Skin of body (tissue), 2 donors: Measurements from ENCODE around the gene APBA2. TPM values are rescaled to one million over a fixed set of nuclear protein-coding genes. Genes with fewer than 3 reads are reported as not detected.
"Not testable (repeated sequence)": the region's sequence is repeated elsewhere in the genome, so short reads cannot be mapped to it uniquely, and the experiment has no call there.

ENCODE experiments used
- DNase-seq: peaks from one replicate; lab custom pipeline; 2025; lab: John Stamatoyannopoulos, UW
- total RNA-seq: library from RNA; depleted of rRNA; stranded (reverse); fragments of >200 nt; gene quantifications from one replicate; pipeline ENCODE4 v1.2.3, GENCODE V29; 2014

Gene APBA2
- total RNA-seq, 1 donor from 2014 or later, result 7.1 TPM

DNA sequence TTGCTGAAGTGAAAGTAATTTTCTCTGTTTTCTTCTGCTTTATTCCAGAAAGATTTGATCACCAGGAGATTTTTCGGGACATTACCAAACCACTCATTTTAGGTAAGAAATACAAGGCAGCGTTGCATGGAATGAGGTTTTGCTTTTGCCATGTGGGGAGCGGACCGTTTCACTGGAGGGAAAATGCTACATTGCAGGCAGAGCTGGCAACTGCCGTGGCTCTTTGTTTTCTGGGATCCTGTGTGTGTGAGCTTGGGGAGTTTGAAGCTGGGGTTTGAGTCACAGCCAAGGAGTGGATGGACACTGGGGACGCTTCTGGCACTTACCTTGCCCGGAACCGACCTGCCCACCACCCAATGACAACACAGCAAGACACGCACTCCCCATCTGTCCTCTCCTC, 109.9 kb downstream of the APBA2 start:
- DNase-seq, result no peak

DNA sequence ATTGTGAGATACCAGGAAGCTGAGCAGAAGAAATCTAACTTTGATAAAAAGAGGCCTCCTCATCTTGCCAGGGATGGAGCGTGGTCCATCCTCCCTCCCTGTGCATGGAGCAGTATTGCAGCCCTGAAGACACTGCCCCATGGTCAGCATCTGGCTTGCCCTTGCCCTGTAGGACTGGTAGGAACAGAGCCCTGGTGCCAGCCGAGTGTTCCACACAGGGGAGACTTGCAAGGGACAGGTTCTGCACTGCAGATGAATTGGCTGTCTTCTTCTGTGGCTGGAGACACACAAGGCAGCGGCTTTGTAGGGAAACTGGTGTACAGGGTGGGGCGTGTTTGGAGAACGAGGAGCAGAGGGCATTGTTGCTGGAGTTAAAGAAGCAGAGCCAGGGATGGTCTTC, 110.5 kb downstream of the APBA2 start:
- no peak for DNase-seq

DNA sequence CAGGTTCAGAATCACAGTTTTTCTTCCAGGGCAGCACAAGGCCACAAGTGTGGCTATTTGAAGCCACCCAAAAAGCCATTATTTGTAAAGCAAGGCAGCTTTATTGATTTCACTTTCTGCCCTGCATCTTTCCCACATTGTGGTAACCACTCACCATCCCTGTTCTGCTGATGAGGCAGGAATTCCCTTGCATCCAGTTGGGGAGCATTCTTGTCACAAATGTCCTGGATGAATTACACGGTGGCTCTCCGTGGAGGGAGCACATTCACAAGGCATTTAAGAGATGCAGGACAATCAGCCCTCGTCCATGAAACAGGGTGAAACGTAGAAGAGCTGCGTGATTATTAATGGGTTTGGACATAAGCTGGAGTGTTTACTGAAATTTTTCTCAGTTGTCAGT, 111.2 kb downstream of the APBA2 start:
- no peak for DNase-seq

DNA sequence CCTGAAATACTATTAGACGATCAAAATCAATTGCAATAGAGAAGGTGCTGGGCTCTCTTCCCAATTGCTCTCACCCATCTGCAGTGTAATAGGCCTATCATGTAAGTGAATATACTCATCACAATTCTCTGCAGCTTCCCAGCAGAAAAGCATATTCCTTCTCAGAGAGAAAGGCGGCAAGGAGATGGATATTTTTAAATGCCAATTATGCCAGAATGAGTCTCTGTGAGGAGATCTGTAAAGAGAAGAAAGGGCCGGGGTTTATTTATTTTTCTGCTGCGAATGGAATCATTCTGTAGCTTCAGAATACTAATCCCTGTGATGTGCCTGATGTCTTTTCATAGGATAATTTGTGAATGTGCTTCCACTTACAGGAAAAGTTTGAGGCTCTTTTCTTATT, 112.0 kb downstream of the APBA2 start:
- DNase-seq, result no peak

DNA sequence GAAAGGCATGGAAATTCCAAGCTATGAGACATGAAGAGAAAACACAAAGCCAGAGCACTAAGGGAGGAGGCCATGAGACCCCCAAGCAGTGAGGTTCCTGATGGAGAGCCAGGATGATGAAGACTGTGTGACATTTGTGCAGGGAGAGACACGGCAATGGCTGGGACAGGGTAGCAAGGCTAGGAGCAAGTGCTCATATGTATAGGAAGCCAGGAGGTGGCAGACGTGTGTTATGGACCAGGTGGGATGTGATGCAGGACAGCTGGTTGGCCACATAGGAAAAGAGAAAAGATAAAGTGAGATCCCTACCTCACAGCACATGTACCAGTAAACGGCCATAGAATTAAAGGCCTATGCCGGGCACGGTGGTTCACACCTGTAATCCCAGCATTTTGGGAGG, 112.7 kb downstream of the APBA2 start:
- DNase-seq, result no peak

DNA sequence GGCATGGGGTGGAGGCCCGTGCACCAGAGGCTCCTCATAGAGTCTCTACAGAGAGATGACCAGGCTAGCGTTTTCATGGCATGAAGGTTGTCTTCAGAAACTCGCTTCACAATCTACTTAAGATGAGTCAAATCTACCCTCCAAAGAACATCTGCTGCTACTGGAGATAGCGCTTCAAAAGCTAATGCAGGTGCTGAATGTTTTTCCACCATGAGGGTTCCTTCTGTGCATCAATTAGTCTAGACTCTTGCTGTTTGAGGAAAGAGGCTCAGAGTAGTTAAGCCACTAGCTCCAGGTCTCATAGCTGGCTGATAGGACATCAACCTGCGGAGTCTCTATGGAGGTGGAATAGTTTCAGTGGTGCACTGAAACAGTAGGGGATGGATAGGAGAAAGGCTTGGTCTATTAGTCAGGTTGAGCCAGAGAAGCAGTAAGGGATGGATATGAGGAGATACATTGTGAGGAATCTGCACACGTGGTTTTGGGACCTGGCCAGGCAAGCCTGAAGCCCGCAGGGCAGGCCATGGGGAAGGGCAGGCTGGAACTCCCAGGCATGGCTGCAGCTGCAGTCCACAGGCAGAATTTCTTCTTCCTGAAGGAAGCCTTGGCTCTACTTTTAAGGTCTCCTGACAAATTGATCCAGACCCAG, 117.5 kb downstream of the APBA2 start:
- DNase-seq, result no peak

DNA sequence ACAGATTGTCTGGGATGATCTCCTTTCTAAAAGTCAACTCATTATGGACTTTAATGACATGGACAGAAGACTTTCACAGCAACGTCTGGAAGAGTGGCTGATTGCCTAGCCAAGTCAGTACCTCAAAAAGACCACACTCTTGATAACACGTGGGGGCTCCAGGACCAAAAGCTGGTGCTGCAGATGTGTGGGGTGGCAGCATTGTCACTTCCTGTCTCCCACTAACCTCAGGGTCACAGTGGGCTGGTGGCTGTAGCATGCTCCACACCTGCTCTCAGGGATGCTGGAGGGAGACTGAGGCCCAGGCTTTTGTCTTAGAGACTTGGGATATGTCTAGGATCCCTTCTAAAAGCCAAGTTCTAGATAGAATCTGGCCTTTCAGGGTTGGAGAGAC, 118.1 kb downstream of the APBA2 start:
- DNase-seq, result no peak

DNA sequence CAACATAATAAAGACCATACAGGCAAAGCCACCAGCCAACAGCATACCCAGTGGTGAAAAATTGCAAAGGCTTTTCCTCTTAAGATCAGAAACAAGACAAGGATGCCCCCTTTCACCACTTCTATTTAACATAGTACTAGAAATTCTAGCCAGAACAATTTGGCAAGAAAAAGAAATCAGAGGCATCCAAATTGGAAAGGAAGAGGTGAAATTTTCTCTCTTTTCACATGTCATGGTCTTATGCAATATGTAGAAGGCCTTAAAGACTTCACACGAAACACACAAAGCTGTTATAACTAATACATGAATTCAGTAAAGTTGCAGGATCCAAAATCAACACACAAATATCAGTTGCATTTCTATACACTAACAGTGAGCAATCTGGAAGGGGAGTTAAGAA, 120.2 kb downstream of the APBA2 start:
- DNase-seq, result no peak

DNA sequence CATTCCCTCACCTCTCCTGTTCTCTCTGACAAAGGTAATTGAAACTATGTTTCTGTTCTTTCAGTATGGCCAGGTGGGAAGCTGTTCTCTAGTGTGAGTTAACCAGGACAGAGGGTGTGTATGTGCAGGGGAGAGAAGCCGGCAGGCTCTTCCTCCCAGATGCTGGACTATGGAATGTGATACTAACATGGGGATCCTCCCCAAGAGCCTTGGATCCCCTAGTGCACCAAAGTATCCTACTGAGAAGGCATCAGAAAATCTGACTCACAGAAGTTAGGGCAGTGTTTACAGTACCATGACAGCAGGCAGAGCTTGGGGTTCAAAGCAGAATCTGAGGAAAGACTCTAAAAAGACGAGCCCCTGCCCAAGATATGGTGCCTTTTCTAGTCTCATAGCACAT, 123.1 kb downstream of the APBA2 start:
- DNase-seq, result no peak

DNA sequence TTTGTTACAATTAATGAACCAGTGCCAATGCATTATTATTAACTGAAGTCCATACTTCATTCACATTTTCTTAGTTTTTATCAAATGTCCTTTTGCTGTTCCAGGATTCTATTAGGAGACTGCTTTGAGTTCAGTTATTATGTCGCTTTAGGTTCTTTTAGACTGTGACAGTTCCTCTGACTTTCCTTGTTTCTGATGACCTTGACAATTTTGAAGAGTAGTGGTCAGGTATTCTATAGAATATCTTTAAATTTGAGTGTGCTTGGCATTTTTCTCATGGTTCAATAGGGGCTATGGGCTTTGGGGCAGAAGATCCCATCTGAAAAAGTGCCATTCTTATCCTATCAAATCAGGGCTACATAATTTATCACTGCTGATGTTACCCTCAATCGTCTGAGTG, 126.3 kb downstream of the APBA2 start:
- DNase-seq, result no peak

DNA sequence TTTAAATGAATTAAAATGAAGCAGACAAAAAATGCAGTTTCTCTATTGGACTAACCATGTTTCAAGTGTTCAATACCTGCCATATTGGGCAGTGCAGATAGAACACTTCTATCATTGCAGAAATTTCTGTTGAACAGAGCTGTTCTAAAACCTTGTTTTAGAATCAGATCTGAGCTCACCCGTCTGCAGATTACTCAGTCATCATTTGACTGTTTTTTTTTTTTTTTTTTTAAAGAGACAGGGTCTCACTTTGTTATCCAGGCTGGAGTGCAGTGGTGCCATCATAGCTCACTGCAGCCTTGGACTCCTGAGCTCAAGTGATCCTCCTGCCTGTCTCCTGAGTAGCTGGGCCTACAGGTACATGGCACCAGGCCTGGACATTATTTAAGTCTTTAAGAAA, 128.7 kb downstream of the APBA2 start:
- no peak for DNase-seq

DNA sequence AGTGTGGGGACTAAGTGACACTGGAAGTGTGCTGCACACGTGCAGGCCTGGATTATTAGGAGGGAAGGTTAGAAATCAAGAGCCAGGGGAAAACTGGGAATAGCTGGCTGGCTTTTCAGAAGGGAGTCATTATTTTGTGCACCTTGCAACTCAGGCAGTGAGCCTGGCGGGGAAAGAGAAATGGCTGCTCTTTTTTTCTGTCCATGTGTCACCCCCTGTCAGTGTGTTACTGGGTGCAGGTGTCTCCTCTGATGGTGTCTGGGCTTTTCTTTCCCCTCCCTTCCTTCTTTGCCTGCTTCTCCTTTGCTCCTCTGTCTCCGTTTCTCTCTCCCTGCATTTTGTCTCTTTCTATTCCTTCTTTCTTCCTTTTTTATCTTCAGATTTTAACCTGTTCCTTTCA, 130.7 kb downstream of the APBA2 start:
- DNase-seq, result no peak

DNA sequence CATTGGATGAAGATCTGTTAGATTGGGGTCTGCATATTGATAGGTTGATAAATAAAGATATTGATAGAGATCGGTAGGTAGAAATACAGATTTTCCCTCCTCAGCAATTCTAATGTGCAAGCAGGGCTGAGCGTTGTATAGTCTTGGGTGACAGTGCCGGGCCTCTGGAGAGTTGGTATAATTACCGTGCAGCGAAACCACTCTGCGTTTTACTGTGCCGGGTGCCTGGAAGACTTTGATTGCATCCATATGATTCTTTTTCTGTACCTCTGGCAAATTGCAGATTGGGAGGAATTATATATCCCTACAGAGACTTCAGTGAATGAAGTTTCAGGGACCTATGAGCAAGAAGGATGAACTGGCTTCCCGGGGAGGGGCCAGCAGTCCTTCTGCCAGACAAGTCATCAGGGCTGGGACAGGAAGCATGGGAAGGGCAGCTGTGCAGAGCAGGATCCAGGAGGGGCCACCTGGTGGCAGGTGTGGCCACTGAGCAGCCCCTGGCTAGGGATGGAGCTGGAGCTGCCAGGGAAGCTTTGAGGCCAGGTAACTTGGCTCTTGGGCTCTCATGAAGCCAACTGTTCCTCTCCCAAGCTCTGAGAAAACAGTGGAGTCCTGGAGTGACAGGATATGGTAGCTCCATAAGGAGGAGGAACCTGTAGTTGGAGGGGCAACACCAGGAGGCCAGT, 132.5 kb downstream of the APBA2 start:
- no peak for DNase-seq

DNA sequence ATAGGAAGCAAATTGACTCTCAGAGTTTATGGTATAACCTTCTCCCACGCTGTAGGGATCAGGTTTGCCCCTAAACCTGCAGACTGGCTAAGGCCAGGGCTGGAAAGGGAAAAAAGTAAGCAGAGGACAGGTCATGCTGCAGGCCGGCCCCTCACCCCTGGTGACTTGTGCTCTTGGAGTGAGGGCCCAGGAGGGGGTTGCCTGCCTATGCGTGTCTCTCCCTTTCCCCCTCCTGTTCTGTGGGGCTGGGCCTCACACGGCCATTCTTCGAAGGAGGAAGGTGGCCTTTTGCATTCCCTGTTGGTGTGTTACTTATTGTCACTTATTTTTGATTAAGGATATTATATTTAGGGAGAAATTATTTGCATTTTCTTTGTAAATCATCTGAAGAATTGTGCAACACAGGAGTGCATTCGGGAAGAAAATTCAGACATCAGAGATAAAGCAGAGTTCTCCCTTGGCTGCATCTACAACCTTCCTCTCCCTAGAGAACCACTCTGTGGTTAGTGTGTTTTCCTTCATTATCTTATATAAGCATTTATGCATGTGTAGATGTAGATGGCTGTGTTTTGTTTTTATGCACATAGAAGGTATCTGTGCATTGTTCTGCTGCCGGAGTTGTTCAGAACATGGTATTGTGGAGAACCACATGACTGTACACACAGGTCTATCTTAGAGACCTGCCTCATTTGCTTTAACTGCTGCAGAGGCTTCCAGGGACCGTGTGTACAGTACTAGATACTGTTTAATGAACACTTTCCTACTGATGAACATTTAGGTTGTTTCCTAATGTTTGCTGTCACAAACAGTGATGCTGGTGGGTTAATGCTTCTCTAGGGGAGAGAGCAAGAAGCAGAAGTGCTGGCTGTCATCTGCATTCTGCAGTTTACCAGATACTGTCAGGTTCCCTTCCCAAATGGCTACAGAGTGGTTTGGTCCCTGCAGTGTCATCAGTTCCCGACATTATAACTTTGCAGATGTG, 133.5 kb downstream of the APBA2 start:
- DNase-seq, result no peak

DNA sequence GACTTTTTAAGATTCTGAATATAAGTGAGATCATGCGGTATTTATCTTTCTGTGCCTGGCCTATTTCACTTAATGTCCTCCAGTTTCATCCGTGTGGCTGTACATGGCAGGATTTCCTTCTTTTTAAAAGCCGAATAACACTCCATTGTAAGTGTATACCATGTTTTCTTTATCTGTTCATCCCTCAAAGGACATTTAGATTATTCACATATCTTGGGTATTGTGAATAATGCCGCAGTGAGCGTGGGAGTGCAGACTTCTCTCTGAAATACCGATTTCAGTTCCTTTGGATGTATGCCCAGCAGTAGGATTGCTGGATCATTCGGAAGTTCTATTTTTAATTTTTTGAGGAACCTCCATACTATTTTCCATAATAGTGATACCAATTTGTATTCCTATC, 136.1 kb downstream of the APBA2 start:
- no peak for DNase-seq

DNA sequence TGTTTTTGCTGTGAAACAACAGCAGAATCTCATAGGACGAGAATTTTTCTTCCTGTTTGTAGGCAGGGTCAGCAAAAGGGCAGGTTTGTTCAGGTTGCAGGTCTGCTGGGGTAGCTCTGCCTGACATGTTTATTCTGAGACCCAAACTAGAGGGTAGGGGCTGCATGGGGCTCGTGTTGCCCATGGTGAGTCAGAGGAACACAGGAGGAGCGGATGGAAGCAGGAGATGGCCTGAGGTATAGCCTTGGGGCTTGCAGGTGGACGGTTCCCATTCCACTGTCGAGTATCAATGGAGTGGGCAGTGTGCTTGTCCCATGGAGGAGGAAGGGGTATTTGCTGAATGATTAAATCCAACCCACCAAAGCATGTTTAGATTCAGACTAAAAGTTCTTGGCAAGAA, 138.9 kb downstream of the APBA2 start:
- DNase-seq, result no peak

DNA sequence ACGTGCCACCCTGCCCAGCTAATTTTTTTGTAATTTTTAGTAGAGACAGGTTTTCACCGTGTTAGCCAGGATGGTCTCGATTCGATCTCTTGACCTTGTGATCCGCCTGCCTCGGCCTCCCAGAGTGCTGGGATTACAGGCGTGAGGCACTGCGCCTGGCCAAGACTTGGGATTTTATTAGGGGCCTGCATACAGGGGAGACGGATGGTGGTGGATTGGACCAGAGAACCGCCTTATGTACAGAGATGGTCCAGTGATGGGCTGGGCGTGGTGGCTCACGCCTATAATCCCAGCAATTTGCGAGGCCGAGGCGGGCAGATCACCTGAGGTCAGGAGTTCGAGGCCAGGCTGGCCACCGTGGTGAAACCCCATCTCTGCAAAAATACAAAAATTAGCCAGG, 139.6 kb downstream of the APBA2 start:
- not testable (repeated sequence) for DNase-seq

DNA sequence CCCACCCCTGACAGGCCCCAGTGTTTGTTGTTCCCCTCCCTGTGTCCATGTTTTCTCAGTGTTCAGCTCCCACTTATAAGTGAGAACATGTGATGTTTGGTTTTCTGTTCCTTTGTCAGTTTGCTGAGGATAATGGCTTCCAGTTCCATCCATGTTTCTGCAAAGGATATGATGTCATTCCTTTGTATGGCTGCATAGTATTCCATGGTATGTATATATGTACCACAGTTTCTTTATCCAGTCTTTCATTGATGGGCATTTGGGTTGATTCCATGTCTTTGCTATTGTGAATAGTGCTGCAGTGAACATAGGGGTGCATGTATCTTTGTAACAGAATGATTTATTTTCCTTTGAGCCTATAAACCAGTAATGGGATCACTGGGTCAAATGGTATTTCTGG, 142.4 kb downstream of the APBA2 start:
- not testable (repeated sequence) for DNase-seq

DNA sequence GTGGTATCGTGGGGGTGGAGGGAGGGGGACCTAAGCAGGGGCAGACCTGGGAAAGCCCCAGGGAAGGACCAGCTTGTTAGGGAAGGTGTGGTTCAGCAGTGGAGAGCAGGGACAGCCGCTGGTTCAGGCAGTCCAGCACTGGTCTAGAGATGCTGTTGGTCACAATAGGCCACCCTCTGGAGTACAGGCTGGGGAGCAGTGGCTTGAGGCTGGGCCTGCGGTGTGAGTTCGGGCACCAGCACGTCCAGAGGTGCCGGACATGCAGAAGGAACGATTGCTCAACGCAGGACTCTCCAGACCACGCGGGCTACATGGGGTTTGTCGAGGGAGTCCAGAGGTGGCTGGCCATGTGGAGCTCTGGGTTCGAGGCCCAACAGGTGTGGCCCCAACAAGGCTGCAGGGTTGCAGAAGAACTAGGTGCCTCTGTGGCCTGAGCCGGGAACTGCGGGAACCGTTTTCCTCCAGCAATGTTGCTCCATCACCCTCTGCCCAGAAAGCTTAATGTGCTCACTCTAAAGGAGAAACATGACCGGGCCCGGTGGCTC, 143.9 kb downstream of the APBA2 start:
- DNase-seq, result no peak

DNA sequence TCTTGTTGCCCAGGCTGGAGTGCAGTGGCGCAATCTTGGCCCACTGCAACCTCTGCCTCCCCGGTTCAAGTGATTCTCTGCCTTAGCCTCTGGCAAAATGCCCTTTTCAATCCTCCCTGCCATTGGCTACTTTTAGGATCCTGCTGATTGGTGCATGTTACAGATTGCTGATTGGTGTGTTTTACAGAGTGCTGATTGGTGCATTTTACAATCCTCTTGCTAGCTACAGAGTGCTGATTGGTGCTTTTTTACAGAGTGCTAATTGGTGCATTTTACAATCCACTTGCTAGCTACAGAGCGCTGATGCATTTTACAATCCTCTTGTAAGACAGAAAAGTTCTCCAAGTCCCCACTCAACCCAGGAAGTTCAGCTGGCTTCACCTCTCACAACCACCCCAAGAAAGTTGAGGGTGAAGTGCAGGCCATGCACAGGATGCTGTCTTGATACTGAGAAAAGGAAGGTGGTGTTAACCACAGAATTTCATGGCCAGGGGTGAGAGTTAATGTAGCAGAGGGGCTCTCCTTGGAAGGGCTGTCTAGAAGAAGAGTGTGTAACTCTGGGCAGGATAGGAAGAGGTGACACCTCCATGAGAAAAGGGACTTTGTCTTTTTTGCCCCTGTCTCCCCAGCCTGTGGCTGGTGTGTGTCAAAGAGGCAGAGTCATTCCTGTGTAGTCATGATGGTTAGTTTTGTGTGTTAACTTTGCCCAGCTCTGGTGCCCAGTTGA, 145.9 kb downstream of the APBA2 start:
- DNase-seq, result no peak

DNA sequence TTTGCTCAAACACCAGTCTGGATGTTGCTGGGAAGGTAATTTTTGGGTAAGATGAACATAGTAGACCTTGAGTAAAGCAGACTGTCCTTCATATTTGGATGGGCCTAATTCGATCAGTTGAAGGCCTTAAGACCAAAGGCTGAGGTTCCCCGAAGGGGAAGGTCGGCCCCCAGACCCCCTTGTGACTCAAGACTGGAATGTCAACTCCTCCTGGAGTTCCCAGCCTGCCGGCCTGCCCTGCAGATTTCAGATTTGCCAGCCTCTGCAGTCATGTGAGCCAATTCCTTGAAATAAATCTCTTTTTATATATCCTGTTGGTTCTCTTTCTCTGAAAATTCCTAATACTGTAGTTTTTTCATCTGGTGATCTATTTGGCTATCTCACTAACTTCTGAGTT, 146.5 kb downstream of the APBA2 start:
- DNase-seq, result no peak
